Stimulated activated naive CD8-positive, alpha-beta T cell treated with anti-CD3 and anti-CD28 coated beads, Interleukin-15, Interleukin-2, amounts not matched to agents 100 ng/mL and 50 ng/mL, for 24 hours (primary cell): Measurements from ENCODE around the gene HS3ST4.
"Not testable (repeated sequence)": the region's sequence is repeated elsewhere in the genome, so short reads cannot be mapped to it uniquely, and the experiment has no call there.

Source experiments
- H3K27ac Mint-ChIP-seq: one replicate; pipeline ENCODE4 v1.8.0; 2021; ENCODE audit warnings: mild to moderate bottlenecking, mixed read lengths
- H3K27me3 Mint-ChIP-seq: one replicate; pipeline ENCODE4 v1.8.0; 2021; ENCODE audit warnings: mixed read lengths
- H3K36me3 Mint-ChIP-seq: one replicate; pipeline ENCODE4 v1.8.0; 2021; ENCODE audit warnings: low read depth, mixed read lengths
- H3K4me1 Mint-ChIP-seq: one replicate; pipeline ENCODE4 v1.8.0; 2021; ENCODE audit warnings: low read depth, mixed read lengths
- H3K4me3 Mint-ChIP-seq: one replicate; pipeline ENCODE4 v1.8.0; 2021; ENCODE audit warnings: mild to moderate bottlenecking, mixed read lengths
- H3K9me3 Mint-ChIP-seq: one replicate; pipeline ENCODE4 v1.8.0; 2021; ENCODE audit warnings: mixed read lengths

Gene HS3ST4

GRCh38 chr16:25771216-25771615, 79.5 kb downstream of the HS3ST4 start:
- Mint-ChIP-seq H3K9me3 (no peaks in the 10 kb centered on the region), H3K27me3 (no peaks in the 10 kb centered on the region), H3K4me1 (no peaks in the 10 kb centered on the region), H3K4me3 (no peak overlapping the region), H3K27ac (no peak overlapping the region), H3K36me3 (no peaks in the 10 kb centered on the region)

GRCh38 chr16:25771812-25772568, 80.2 kb downstream of the HS3ST4 start:
- Mint-ChIP-seq H3K4me3 (no peak overlapping the region), H3K4me1 (no peaks in the 10 kb centered on the region), H3K9me3 (no peaks in the 10 kb centered on the region), H3K27me3 (no peaks in the 10 kb centered on the region), H3K27ac (no peak overlapping the region), H3K36me3 (no peaks in the 10 kb centered on the region)

- H3K27me3 Mint-ChIP-seq, H3K36me3 Mint-ChIP-seq, H3K27ac Mint-ChIP-seq, H3K9me3 Mint-ChIP-seq, H3K4me3 Mint-ChIP-seq, H3K4me1 Mint-ChIP-seq: not testable (repeated sequence)
Observed at GRCh38 chr16:25776214-25776613, 84.5 kb downstream of the HS3ST4 start.

DNA sequence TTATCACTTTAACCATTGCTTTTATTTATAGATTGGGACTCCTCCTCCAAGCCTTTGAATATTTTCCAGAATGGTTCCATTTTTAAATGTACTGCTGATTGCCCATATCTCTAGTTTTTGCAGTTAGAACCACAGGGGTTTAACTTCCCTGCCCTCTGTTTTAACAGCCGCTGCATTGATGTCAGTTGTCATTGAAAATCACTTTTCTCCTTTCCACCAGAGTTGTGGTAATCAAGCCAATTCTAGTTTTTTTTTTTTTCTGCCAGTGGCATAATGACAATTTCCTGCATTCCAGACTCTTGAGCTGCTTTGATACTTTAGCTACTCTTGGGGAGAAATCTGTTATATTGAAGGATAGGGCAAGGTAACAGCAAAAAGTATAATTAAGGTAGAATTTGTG, 91.5 kb downstream of the HS3ST4 start:
- Mint-ChIP-seq H3K27ac (no peak overlapping the region), H3K27me3 (peaks cover 5% of the 10 kb centered on the region), H3K4me3 (no peak overlapping the region), H3K36me3 (no peaks in the 10 kb centered on the region), H3K9me3 (peaks cover 12% of the 10 kb centered on the region), H3K4me1 (no peaks in the 10 kb centered on the region)

GRCh38 chr16:25785361-25785760, 93.6 kb downstream of the HS3ST4 start:
- no peak overlapping the region for H3K4me3 Mint-ChIP-seq
- H3K9me3 Mint-ChIP-seq, result peaks cover 9% of the 10 kb centered on the region
- peaks cover 5% of the 10 kb centered on the region for H3K27me3 Mint-ChIP-seq
- no peaks in the 10 kb centered on the region for H3K4me1 Mint-ChIP-seq
- H3K36me3 Mint-ChIP-seq, result no peaks in the 10 kb centered on the region
- H3K27ac Mint-ChIP-seq, result no peak overlapping the region

GRCh38 chr16:25786748-25787147, 95.0 kb downstream of the HS3ST4 start:
- Mint-ChIP-seq H3K4me3 (no peak overlapping the region), H3K27me3 (peaks cover 5% of the 10 kb centered on the region), H3K36me3 (no peaks in the 10 kb centered on the region), H3K9me3 (peaks cover 9% of the 10 kb centered on the region), H3K4me1 (no peaks in the 10 kb centered on the region), H3K27ac (no peak overlapping the region)

GRCh38 chr16:25788637-25789036, 96.9 kb downstream of the HS3ST4 start:
- Mint-ChIP-seq H3K27ac (no peak overlapping the region), H3K36me3 (no peaks in the 10 kb centered on the region), H3K4me1 (no peaks in the 10 kb centered on the region), H3K27me3 (peaks cover 12% of the 10 kb centered on the region), H3K9me3 (peaks cover 9% of the 10 kb centered on the region), H3K4me3 (no peak overlapping the region)

DNA sequence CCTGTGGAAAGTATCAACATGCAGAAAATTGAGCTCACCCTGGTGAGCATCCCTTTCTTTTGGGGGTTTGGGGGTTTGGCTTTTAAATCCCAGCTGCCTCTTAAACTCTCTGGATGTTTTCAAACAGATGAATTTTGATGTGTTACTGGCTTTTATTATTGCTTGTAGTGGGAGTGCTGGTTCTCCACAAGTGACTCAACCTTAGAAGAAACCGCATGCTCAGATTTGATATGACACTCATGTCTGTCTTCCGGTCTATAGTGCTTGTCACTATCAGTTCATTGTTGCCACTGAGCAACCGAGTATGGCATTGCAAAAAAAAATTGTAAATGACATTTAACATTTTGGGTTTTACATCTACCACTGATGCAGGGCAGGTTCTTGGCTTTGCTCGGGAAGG, 104.5 kb downstream of the HS3ST4 start:
- H3K4me1 Mint-ChIP-seq, result no peaks in the 10 kb centered on the region
- H3K36me3 Mint-ChIP-seq, result no peaks in the 10 kb centered on the region
- H3K4me3 Mint-ChIP-seq, result no peak overlapping the region
- H3K27me3 Mint-ChIP-seq, result peaks cover 23% of the 10 kb centered on the region
- H3K9me3 Mint-ChIP-seq, result no peaks in the 10 kb centered on the region
- no peak overlapping the region for H3K27ac Mint-ChIP-seq

GRCh38 chr16:25798065-25798464, 106.3 kb downstream of the HS3ST4 start:
- no peak overlapping the region for H3K4me3 Mint-ChIP-seq
- H3K4me1 Mint-ChIP-seq, result no peaks in the 10 kb centered on the region
- H3K36me3 Mint-ChIP-seq, result no peaks in the 10 kb centered on the region
- H3K27me3 Mint-ChIP-seq, result peaks cover 19% of the 10 kb centered on the region
- H3K9me3 Mint-ChIP-seq, result no peaks in the 10 kb centered on the region
- no peak overlapping the region for H3K27ac Mint-ChIP-seq

GRCh38 chr16:25799816-25800215, 108.1 kb downstream of the HS3ST4 start:
- no peak overlapping the region for H3K4me3 Mint-ChIP-seq
- no peaks in the 10 kb centered on the region for H3K9me3 Mint-ChIP-seq
- H3K4me1 Mint-ChIP-seq, result no peaks in the 10 kb centered on the region
- H3K36me3 Mint-ChIP-seq, result no peaks in the 10 kb centered on the region
- peaks cover 10% of the 10 kb centered on the region for H3K27me3 Mint-ChIP-seq
- H3K27ac Mint-ChIP-seq, result no peak overlapping the region

- Mint-ChIP-seq H3K9me3 (no peaks in the 10 kb centered on the region), H3K27me3 (peaks cover 27% of the 10 kb centered on the region), H3K27ac (no peak overlapping the region), H3K4me3 (no peak overlapping the region), H3K36me3 (no peaks in the 10 kb centered on the region), H3K4me1 (no peaks in the 10 kb centered on the region)
Observed at GRCh38 chr16:25812215-25812614, 120.5 kb downstream of the HS3ST4 start.

GRCh38 chr16:25817295-25817694, 125.5 kb downstream of the HS3ST4 start:
- H3K36me3 Mint-ChIP-seq, result no peaks in the 10 kb centered on the region
- no peak overlapping the region for H3K27ac Mint-ChIP-seq
- peaks cover 2% of the 10 kb centered on the region for H3K27me3 Mint-ChIP-seq
- no peaks in the 10 kb centered on the region for H3K4me1 Mint-ChIP-seq
- no peaks in the 10 kb centered on the region for H3K9me3 Mint-ChIP-seq
- no peak overlapping the region for H3K4me3 Mint-ChIP-seq

DNA sequence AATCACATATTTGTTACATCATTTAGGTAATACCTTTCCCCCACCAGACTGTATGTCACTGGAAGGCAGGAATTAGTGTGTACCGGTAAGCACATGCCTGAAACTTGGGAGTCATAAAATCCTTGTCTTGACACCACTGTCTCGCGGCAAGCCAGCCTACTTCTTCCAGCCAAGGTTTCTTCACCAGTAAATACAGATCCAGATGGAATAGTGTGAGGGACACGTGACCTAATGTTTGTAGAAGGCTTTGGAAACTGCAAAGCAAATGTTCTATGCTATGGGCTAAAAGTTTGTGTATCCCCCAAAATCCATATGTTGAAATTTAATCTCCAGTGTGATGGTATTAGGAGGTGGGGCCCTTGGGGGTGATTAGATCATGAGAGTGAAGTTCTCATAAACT, 126.1 kb downstream of the HS3ST4 start:
- H3K36me3 Mint-ChIP-seq, result no peaks in the 10 kb centered on the region
- no peaks in the 10 kb centered on the region for H3K9me3 Mint-ChIP-seq
- H3K4me1 Mint-ChIP-seq, result no peaks in the 10 kb centered on the region
- no peaks in the 10 kb centered on the region for H3K27me3 Mint-ChIP-seq
- H3K27ac Mint-ChIP-seq, result no peak overlapping the region
- H3K4me3 Mint-ChIP-seq, result no peak overlapping the region

- Mint-ChIP-seq H3K4me3 (no peak overlapping the region), H3K36me3 (no peaks in the 10 kb centered on the region), H3K27me3 (no peaks in the 10 kb centered on the region), H3K27ac (no peak overlapping the region), H3K9me3 (no peaks in the 10 kb centered on the region), H3K4me1 (no peaks in the 10 kb centered on the region)
Observed at GRCh38 chr16:25823891-25824290, 132.1 kb downstream of the HS3ST4 start.

GRCh38 chr16:25827709-25828108, 135.9 kb downstream of the HS3ST4 start:
- no peaks in the 10 kb centered on the region for H3K4me1 Mint-ChIP-seq
- H3K27ac Mint-ChIP-seq, result no peak overlapping the region
- no peaks in the 10 kb centered on the region for H3K36me3 Mint-ChIP-seq

DNA sequence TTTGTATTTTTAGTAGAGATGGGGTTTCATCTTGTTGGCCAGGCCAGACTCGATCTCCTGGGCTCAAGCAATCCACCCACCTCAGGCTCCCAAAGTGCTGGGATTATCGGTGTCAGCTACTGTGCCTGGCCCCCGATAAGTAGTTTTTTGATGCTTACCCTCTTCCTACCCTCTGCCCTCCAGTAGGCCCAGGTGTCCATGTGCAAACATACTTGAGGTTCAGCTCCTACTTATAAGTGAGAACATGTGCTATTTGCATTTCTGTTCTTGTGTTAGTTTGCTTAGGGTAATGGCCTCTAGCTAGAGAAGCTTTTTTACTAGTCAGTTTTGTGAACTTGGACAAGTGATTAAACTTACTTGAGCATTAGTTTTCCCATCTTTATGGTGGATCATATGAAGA, 136.8 kb downstream of the HS3ST4 start:
- Mint-ChIP-seq H3K27ac (no peak overlapping the region), H3K27me3 (peaks cover 8% of the 10 kb centered on the region), H3K4me3 (no peak overlapping the region), H3K36me3 (no peaks in the 10 kb centered on the region), H3K4me1 (no peaks in the 10 kb centered on the region), H3K9me3 (no peaks in the 10 kb centered on the region)

More at GRCh38 chr16:25827709-25828108, 135.9 kb downstream of the HS3ST4 start:
- Mint-ChIP-seq H3K4me3 (no peak overlapping the region), H3K27me3 (peaks cover 8% of the 10 kb centered on the region), H3K9me3 (no peaks in the 10 kb centered on the region)
